Measurements from ENCODE around the gene MBP.

DNA sequence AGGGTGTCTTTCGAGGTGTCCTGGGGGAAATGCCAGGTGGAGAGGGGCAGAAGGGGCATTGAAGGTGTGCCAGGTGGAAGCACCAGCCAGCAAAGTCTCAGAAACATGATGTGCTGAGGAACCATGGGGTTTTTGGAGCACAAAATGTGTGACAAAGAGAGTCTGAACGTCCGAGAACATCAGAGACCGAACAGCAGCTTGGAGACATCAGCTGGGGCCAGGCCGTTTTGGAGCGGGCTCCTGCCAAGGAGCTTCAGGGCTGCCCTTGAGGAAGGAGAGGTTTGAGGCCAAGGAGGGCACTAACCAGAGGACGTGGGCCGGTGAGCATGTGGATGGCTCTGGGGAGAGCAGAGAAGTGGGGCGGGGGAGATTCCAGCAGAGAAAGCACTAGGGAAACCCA lies 5.3 kb upstream of the MBP start:
- TF ChIP-seq POLR2AphosphoS5 (IDR thresholded peaks at IDR 0.05; ENCODE audit: low read depth, low read length) (no peak), SIN3A (IDR thresholded peaks at IDR 0.05; ENCODE audit: borderline replicate concordance, insufficient read depth, low read length) (no peak), TAF1 (IDR thresholded peaks at IDR 0.05; ENCODE audit: borderline replicate concordance, insufficient read depth, low read length) (no peak), REST (IDR thresholded peaks at IDR 0.05; ENCODE audit: insufficient read depth in 1 of 2, low read depth in 2 of 2, low read length in 2 of 2) (no peak), FOXP2 (optimal IDR thresholded peaks at IDR 0.05; ENCODE audit: borderline replicate concordance, extremely low read depth, extremely low read length, insufficient read depth) (no peak)

All from PFSK-1 (cell line).